Endothelial cell of umbilical vein (primary cell): Measurements from ENCODE around the gene GAGE12H. TPM values are rescaled to one million over a fixed set of nuclear protein-coding genes. Genes with fewer than 3 reads are reported as not detected.
"Not testable (repeated sequence)": the region's sequence is repeated elsewhere in the genome, so short reads cannot be mapped to it uniquely, and the experiment has no call there.

Experiments
- BruUV-seq: library from RNA; stranded (reverse); fragments of 400-500 nt; replicated peaks from 2 replicates; lab custom pipeline; 2021; lab: Mats Ljungman, UMichigan
- CTCF ChIA-PET: fragments of 300-600, 350-600 bp; sonication (Branson Sonifier 250); formaldehyde crosslinking; loops from one replicate; lab custom pipeline; 2021; ENCODE audit warnings: antibody characterized with exemption, inconsistent platforms; lab: Charles Lee
- POLR2A ChIA-PET: fragments of 300-600, 350-600 bp; sonication (Branson Sonifier 250); formaldehyde crosslinking; loops from one replicate; lab custom pipeline; 2021; ENCODE audit warnings: antibody characterized with exemption, inconsistent platforms; lab: Charles Lee
- DNase-seq: peaks from one replicate; pipeline ENCODE4 v3.0.0-alpha.2; 2011; ENCODE audit warnings: low read depth, low spot score
- FAIRE-seq: peaks from 2 replicates; lab custom pipeline; 2011; peaks lifted over from hg19 to GRCh38; lab: Jason Lieb, UNC
- H2AFZ ChIP-seq: 2 replicates; pipeline ENCODE4 v1.6.0; 2012; ENCODE audit warnings: low read depth, low read length, control low read depth, inconsistent platforms
- H3K27ac ChIP-seq: 2 replicates; pipeline ENCODE4 v1.5.1; 2011; ENCODE audit warnings: low read depth, mild to moderate bottlenecking, control low read depth, low read length, moderate library complexity; ENCODE audit not compliant: insufficient read depth
- H3K27me3 ChIP-seq, 2 experiments: 2 replicates each; pipeline versions ENCODE4 v1.6.0 to v1.6.1; 2011; ENCODE audit warnings: low read length in 2 of 2, mixed read lengths in 1 of 2; ENCODE audit not compliant: control insufficient read depth in 2 of 2, insufficient read depth in 2 of 2
- H3K36me3 ChIP-seq, 2 experiments: 2 replicates in 1 of 2; 3 replicates in 1 of 2; pipeline ENCODE4 v1.5.1; 2011; ENCODE audit warnings: low read length in 2 of 2, mild to moderate bottlenecking in 1 of 2, moderate library complexity in 1 of 2; ENCODE audit not compliant: control insufficient read depth in 2 of 2, insufficient read depth in 2 of 2; ENCODE audit errors: extremely low read depth in 1 of 2
- H3K4me1 ChIP-seq: 3 replicates; pipeline ENCODE4 v1.5.1; 2011; ENCODE audit warnings: mild to moderate bottlenecking, low read length; ENCODE audit not compliant: control insufficient read depth, insufficient read depth; ENCODE audit errors: extremely low read depth
- H3K4me2 ChIP-seq: 2 replicates; pipeline ENCODE4 v1.6.1; 2011; ENCODE audit warnings: low read length, control low read depth, mixed read lengths; ENCODE audit not compliant: insufficient read depth
- H3K4me3 ChIP-seq, 3 experiments: fragments of 200-600 bp in 1 of 3; sonication (generic), shearing (Covaris generic) in 1 of 3; replicated peaks in 1 of 3; 2 replicates each; pipeline ENCODE4 v1.5.1; 2011 to 2016; ENCODE audit warnings: control low read depth in 3 of 3, low read length in 3 of 3, mild to moderate bottlenecking in 2 of 3, inconsistent platforms in 1 of 3, low read depth in 1 of 3, moderate library complexity in 1 of 3; ENCODE audit not compliant: insufficient read depth in 1 of 3
- H3K79me2 ChIP-seq: 2 replicates; pipeline ENCODE4 v1.6.0; 2012; ENCODE audit warnings: low read length, inconsistent platforms; ENCODE audit not compliant: control insufficient read depth, insufficient read depth
- H3K9ac ChIP-seq: replicated peaks from 2 replicates; pipeline ENCODE3; 2011; ENCODE audit warnings: low read length, control low read depth; ENCODE audit not compliant: insufficient read depth; ENCODE audit errors: extremely low read depth
- H3K9me1 ChIP-seq: replicated peaks from 3 replicates; pipeline ENCODE4 v1.6.0; 2011; ENCODE audit warnings: mild to moderate bottlenecking, low read length; ENCODE audit not compliant: control insufficient read depth, insufficient read depth; ENCODE audit errors: extremely low read depth
- H3K9me3 ChIP-seq: replicated peaks from 2 replicates; pipeline ENCODE4 v1.5.1; 2012; ENCODE audit warnings: low read length, inconsistent platforms; ENCODE audit not compliant: control insufficient read depth, insufficient read depth
- H4K20me1 ChIP-seq: replicated peaks from 2 replicates; pipeline ENCODE3; 2011; ENCODE audit warnings: mild to moderate bottlenecking, low read length; ENCODE audit not compliant: control insufficient read depth, insufficient read depth; ENCODE audit errors: extremely low read depth
- dilution Hi-C: fragments of 300-500 bp; cut with MboI; formaldehyde crosslinking; loops from one replicate; pipeline ENCODE4 v1.15.0; 2019; ENCODE audit warnings: low sequenced_read_pairs; ENCODE audit not compliant: extremely low pct_ligation_motif_present
- intact Hi-C: fragments of 100-400 bp; cut with micrococcal nuclease; formaldehyde crosslinking; loops from one replicate; pipeline ENCODE4 v1.10.0; 2022
- polyA plus RNA-seq, 4 experiments: library from polyadenylated mRNA; depleted of rRNA in 3 of 4; stranded (reverse) in 3 of 4; unstranded in 1 of 4; fragments of >200 nt; gene quantifications; 2 replicates each; pipeline versions ENCODE4 v1.2.1 to v1.2.3, GENCODE V29; 2011 to 2012; ENCODE audit warnings: missing spikeins in 1 of 4
- total RNA-seq: library from RNA; stranded (reverse); gene quantifications from 2 replicates; pipeline ENCODE4 v1.2.3, GENCODE V29; 2021

Gene GAGE12H
- total and polyA plus RNA-seq, 2 donors (not counting 3 experiments of a cell fraction or from before 2014, with no cell fraction given) = not detected

- H4K20me1 ChIP-seq, H3K9ac ChIP-seq, FAIRE-seq, BruUV-seq, dilution Hi-C loops, H3K27me3 ChIP-seq, H3K79me2 ChIP-seq, DNase-seq, POLR2A ChIA-PET, H2AFZ ChIP-seq, CTCF ChIA-PET, H3K9me1 ChIP-seq, H3K4me3 ChIP-seq, H3K36me3 ChIP-seq, H3K4me2 ChIP-seq, H3K4me1 ChIP-seq, intact Hi-C loops, H3K27ac ChIP-seq, H3K9me3 ChIP-seq: not testable (repeated sequence)
Measured at GRCh38 chrX:49589196-49589595, 9.4 kb downstream of the GAGE12H start, which contains the start of gene GAGE2A. TSS of gene GAGE2A (plus strand) at chrX:49589496. CDS start at chrX:49590651, 1,155 bp downstream.

- H3K9ac ChIP-seq, H3K9me1 ChIP-seq, DNase-seq, BruUV-seq, H3K36me3 ChIP-seq, POLR2A ChIA-PET, H3K4me3 ChIP-seq, H3K4me1 ChIP-seq, CTCF ChIA-PET, H4K20me1 ChIP-seq, H3K79me2 ChIP-seq, dilution Hi-C loops, FAIRE-seq, intact Hi-C loops, H3K27me3 ChIP-seq, H3K4me2 ChIP-seq, H3K27ac ChIP-seq, H2AFZ ChIP-seq, H3K9me3 ChIP-seq: not testable (repeated sequence)
Measured at GRCh38 chrX:49589769-49590478, 10.2 kb downstream of the GAGE12H start.

DNA sequence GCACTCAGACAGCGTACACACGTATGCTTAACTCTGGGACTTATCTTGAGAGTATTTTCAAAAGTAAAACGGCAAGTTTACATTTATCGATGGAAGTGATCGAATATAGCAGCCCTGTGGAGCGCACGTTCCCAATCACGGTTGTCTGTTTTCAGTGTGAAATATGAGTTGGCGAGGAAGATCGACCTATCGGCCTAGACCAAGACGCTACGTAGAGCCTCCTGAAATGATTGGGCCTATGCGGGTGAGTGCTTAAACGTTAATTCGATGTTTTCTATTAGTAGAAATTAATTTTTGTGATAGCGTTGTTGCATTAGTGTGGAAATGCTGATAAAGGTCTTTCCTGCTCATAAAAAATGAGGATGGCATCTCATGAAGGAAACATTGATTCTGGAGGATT, 10.7 kb downstream of the GAGE12H start:
- dilution Hi-C loops = not testable (repeated sequence)

DNA sequence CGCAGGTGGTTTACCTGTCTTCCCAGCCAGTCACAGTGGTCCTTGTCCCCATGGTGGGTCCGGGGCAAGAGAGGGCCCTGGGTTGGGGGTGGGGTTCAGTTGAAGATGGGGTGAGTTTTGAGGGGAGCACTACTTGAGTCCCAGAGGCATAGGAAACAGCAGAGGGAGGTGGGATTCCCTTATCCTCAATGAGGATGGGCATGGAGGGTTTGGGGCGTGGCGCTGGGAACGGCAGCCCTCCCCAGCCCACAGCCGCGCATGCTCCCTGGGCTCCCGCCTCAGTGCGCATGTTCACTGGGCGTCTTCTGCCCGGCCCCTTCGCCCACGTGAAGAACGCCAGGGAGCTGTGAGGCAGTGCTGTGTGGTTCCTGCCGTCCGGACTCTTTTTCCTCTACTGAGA, 19.0 kb downstream of the GAGE12H start, which contains the start of gene GAGE1:
Gene GAGE1 (plus strand): TSS at position 301 of the 400 bp plus-strand sequence. CDS start 1,155 bp downstream, outside the sequence.
- intact Hi-C loops, H3K9me3 ChIP-seq, H3K4me1 ChIP-seq, H3K79me2 ChIP-seq, H3K27me3 ChIP-seq, DNase-seq, CTCF ChIA-PET, H2AFZ ChIP-seq, H3K27ac ChIP-seq, dilution Hi-C loops, H3K9ac ChIP-seq, H3K4me3 ChIP-seq, H3K36me3 ChIP-seq, H3K9me1 ChIP-seq, H4K20me1 ChIP-seq, BruUV-seq, FAIRE-seq, H3K4me2 ChIP-seq, POLR2A ChIA-PET: not testable (repeated sequence)

More for the DNA sequence above, 10.7 kb downstream of the GAGE12H start:
- H3K9ac ChIP-seq, POLR2A ChIA-PET, H3K9me3 ChIP-seq, BruUV-seq, CTCF ChIA-PET, intact Hi-C loops, H3K4me1 ChIP-seq, H3K79me2 ChIP-seq, H3K36me3 ChIP-seq, H3K4me3 ChIP-seq, H3K27me3 ChIP-seq, H3K27ac ChIP-seq, H2AFZ ChIP-seq, DNase-seq, H3K9me1 ChIP-seq, FAIRE-seq, H3K4me2 ChIP-seq, H4K20me1 ChIP-seq: not testable (repeated sequence)
